SK-N-SH (cell line): ENCODE measurements around the gene RASSF9. TPM values are rescaled to one million over a fixed set of nuclear protein-coding genes. Genes with fewer than 3 reads are reported as not detected.

Experiments used
- CTCF ChIA-PET: fragments of 300-600, 350-600 bp; formaldehyde crosslinking; extraction: SDS; loops from one replicate; lab custom pipeline; 2021; lab: Yijun Ruan, JAX
- POLR2A ChIA-PET: fragments of 350-600 bp; sonication (Branson Sonifier 250); formaldehyde crosslinking; extraction: SDS; loops from one replicate; lab custom pipeline; 2020; ENCODE audit warnings: antibody characterized with exemption, inconsistent platforms; lab: Yijun Ruan, JAX
- DNase-seq: peaks from one replicate; pipeline ENCODE4 v3.0.0; 2012
- H2AFZ ChIP-seq: fragments of 200-600 bp; sonication (generic); 2 replicates; pipeline ENCODE4 v1.8.1; 2016; ENCODE audit warnings: antibody characterized with exemption, mild to moderate bottlenecking, low read depth
- H3F3A ChIP-seq: fragments of 200-600 bp; sonication (generic); replicated peaks from 2 replicates; pipeline ENCODE3; 2016; ENCODE audit warnings: antibody characterized with exemption, mild to moderate bottlenecking; ENCODE audit not compliant: insufficient read depth
- H3K27ac ChIP-seq, 2 experiments: fragments of 200-500 bp in 1 of 2; fragments of 200-600 bp in 1 of 2; sonication (Bioruptor generic) in 1 of 2; sonication (generic), shearing (Covaris generic) in 1 of 2; 2 replicates each; pipeline versions ENCODE4 v1.5.1 to v1.6.1; 2014 to 2016; ENCODE audit warnings: low read depth in 2 of 2, inconsistent platforms in 1 of 2, low read length in 1 of 2, mild to moderate bottlenecking in 1 of 2, mixed read lengths in 1 of 2
- H3K27me3 ChIP-seq: fragments of 200-600 bp; sonication (generic), shearing (Covaris generic); 2 replicates; pipeline ENCODE4 v1.6.1; 2016; ENCODE audit warnings: mixed run types; ENCODE audit not compliant: insufficient read depth
- H3K36me3 ChIP-seq, 2 experiments: fragments of 200-500 bp in 1 of 2; fragments of 200-600 bp in 1 of 2; sonication (Bioruptor generic) in 1 of 2; sonication (generic) in 1 of 2; replicated peaks in 1 of 2; 2 replicates each; pipeline versions ENCODE3 to v1.5.1; 2014 to 2016; ENCODE audit warnings: low read length in 1 of 2, mild to moderate bottlenecking in 1 of 2; ENCODE audit not compliant: insufficient read depth in 2 of 2, control insufficient read depth in 1 of 2
- H3K4me1 ChIP-seq, 2 experiments: fragments of 200-500 bp in 1 of 2; fragments of 200-600 bp in 1 of 2; sonication (Bioruptor generic) in 1 of 2; sonication (generic), shearing (Covaris generic) in 1 of 2; 2 replicates each; pipeline versions ENCODE4 v1.5.1 to v1.6.1; 2014 to 2016; ENCODE audit warnings: low read depth in 1 of 2, low read length in 1 of 2, mixed run types in 1 of 2; ENCODE audit not compliant: insufficient read depth in 2 of 2, control insufficient read depth in 1 of 2
- H3K4me2 ChIP-seq: fragments of 200-600 bp; sonication (generic), shearing (Covaris generic); 2 replicates; pipeline ENCODE4 v1.6.1; 2017; ENCODE audit warnings: mixed run types
- H3K4me3 ChIP-seq, 2 experiments: fragments of 200-500 bp in 1 of 2; fragments of 200-600 bp in 1 of 2; sonication (Bioruptor generic) in 1 of 2; sonication (generic), shearing (Covaris generic) in 1 of 2; 2 replicates each; pipeline versions ENCODE4 v1.5.1 to v1.8.1; 2014 to 2016; ENCODE audit warnings: low read depth in 2 of 2, inconsistent platforms in 1 of 2, low read length in 1 of 2, mild to moderate bottlenecking in 1 of 2, mixed read lengths in 1 of 2, moderate library complexity in 1 of 2
- H3K79me2 ChIP-seq: fragments of 200-600 bp; sonication (generic); 2 replicates; pipeline ENCODE4 v1.8.1; 2017; ENCODE audit warnings: mild to moderate bottlenecking; ENCODE audit not compliant: insufficient read depth
- H3K9ac ChIP-seq: fragments of 200-600 bp; sonication (generic); 2 replicates; pipeline ENCODE4 v1.6.1; 2017; ENCODE audit warnings: mixed run types
- H3K9me2 ChIP-seq: fragments of 200-600 bp; sonication (generic); 2 replicates; pipeline ENCODE4 v1.6.1; 2017; ENCODE audit warnings: mixed run types
- H3K9me3 ChIP-seq: fragments of 200-600 bp; sonication (generic); 2 replicates; pipeline ENCODE4 v1.6.1; 2017; ENCODE audit warnings: mixed run types, mild to moderate bottlenecking, moderate library complexity
- H4K20me1 ChIP-seq: fragments of 200-600 bp; sonication (generic); 2 replicates; pipeline ENCODE4 v1.6.1; 2017; ENCODE audit warnings: mild to moderate bottlenecking, mixed run types; ENCODE audit not compliant: insufficient read depth
- ELF1 ChIP-seq: IDR thresholded peaks from 2 replicates; pipeline ENCODE4 v1.4.0; 2012
- EP300 ChIP-seq, 2 experiments: IDR thresholded peaks; 2 replicates each; pipeline versions ENCODE4 v1.4.0 to v1.6.1; 2012; ENCODE audit warnings: borderline replicate concordance in 1 of 2, low read depth in 1 of 2, low read length in 1 of 2
- EZH2phosphoT487 ChIP-seq: fragments of 200-600 bp; sonication (generic); IDR thresholded peaks from 2 replicates; pipeline ENCODE4 v1.6.1; 2017; ENCODE audit warnings: low read depth, mixed run types, mild to moderate bottlenecking, antibody characterized with exemption, moderate library complexity, borderline replicate concordance
- FOXJ3 ChIP-seq: sonication (generic); formaldehyde crosslinking; IDR thresholded peaks from 2 replicates; pipeline ENCODE4 v1.5.1; 2020; ENCODE audit warnings: mild to moderate bottlenecking, missing genetic modification reagents
- FOXM1 ChIP-seq: IDR thresholded peaks from 2 replicates; pipeline ENCODE4 v1.4.0; 2012; ENCODE audit warnings: low read depth, mild to moderate bottlenecking
- RCOR1 ChIP-seq: fragments of 150-350 bp; IDR thresholded peaks from 2 replicates; pipeline ENCODE4 v1.6.1; 2017; ENCODE audit warnings: antibody characterized with exemption, low read length
- RFX5 ChIP-seq: IDR thresholded peaks from 2 replicates; pipeline ENCODE4 v1.6.1; 2012; ENCODE audit warnings: mild to moderate bottlenecking, improper control_type of control experiment, low read length
- SIN3A ChIP-seq: IDR thresholded peaks from 2 replicates; pipeline ENCODE4 v1.6.1; 2012; ENCODE audit warnings: low read depth, mild to moderate bottlenecking, low read length, moderate library complexity, borderline replicate concordance
- TAF1 ChIP-seq: IDR thresholded peaks from 2 replicates; pipeline ENCODE4 v1.6.1; 2012; ENCODE audit warnings: low read depth, mild to moderate bottlenecking, low read length, moderate library complexity, borderline replicate concordance
- TCF12 ChIP-seq: IDR thresholded peaks from 2 replicates; pipeline ENCODE4 v1.4.0; 2012
- YY1 ChIP-seq: IDR thresholded peaks from 2 replicates; pipeline ENCODE4 v1.4.0; 2012; ENCODE audit warnings: low read depth, mild to moderate bottlenecking
- WGBS: methylation state at CpG from one replicate; pipeline ENCODE4 v1.1.6; 2017; ENCODE audit warnings: low lambda C conversion rate; 5-methylcytosine and 5-hydroxymethylcytosine counted together
- polyA plus RNA-seq, 3 experiments: library from polyadenylated mRNA; depleted of rRNA; stranded (reverse); fragments of >200 nt; gene quantifications; 2 replicates each; pipeline ENCODE4 v1.2.3, GENCODE V29; 2012
- TF ChIP-seq, protein P1 (sequence below): IDR thresholded peaks from 2 replicates; pipeline ENCODE4 v1.4.0; 2012; ENCODE audit warnings: low read depth, borderline replicate concordance
- TF ChIP-seq, protein P2 (sequence below): fragments of 150-350 bp; IDR thresholded peaks from 2 replicates; pipeline ENCODE4 v1.6.1; 2016; ENCODE audit warnings: mild to moderate bottlenecking, low read depth, low read length
- TF ChIP-seq, protein P3 (sequence below): fragments of 150-350 bp; IDR thresholded peaks from 2 replicates; pipeline ENCODE4 v1.6.1; 2017; ENCODE audit warnings: antibody characterized with exemption, low read length, low read depth, borderline replicate concordance
- TF ChIP-seq, protein P4 (sequence below): IDR thresholded peaks from 2 replicates; pipeline ENCODE4; 2012
- TF ChIP-seq, protein P5 (sequence below): IDR thresholded peaks from 2 replicates; pipeline ENCODE4 v1.4.0; 2012; ENCODE audit warnings: low read depth

The RASSF9 gene
- polyA plus RNA-seq, 1 of the 3 experiments (the other 2 are of a cell fraction), result 0.21 TPM

DNA sequence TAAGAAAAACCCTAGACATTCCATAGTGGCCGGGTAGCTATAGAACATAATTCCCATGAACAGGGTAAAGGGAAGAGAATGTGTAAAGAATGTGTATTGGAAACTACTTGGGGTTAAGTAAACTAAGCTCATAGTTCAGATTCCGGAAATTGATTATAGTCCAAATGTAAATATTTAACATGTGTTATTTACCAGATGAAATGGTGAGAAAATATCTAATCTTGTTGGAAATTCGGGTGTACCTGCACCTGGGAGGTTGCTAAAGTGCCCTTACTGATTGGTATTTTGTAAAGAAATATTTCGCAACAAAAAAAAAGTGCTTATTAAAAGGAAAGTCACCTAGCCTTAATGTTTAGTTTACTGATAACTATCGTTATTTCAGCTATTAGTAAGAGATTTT lies 14.4 kb downstream of the RASSF9 start:
- no peak for DNase-seq
- POLR2A ChIA-PET, result no interaction called here
- Histone ChIP-seq H3K79me2 (no peaks in the 10 kb centered on the region), H2AFZ (0 out of 2 replicates have a peak overlapping the region, but pooled peaks have one; percentile 55), H3K4me1 (no peaks in the 10 kb centered on the region), H3K9ac (no peak overlapping the region), H3K9me2 (no peaks in the 10 kb centered on the region), H3K27ac (0 out of 4 replicates have a peak overlapping the region, but pooled peaks of 1 of the 2 experiments have one; percentile 20), H3K27me3 (no peaks in the 10 kb centered on the region), H3K4me3 (no peak overlapping the region), H3K4me2 (no peak overlapping the region), H4K20me1 (no peaks in the 10 kb centered on the region), H3K9me3 (no peaks in the 10 kb centered on the region), H3K36me3 (no peaks in the 10 kb centered on the region), H3F3A (peaks cover 15% of the 10 kb centered on the region)
- CTCF ChIA-PET, result interaction anchor here (2.6 kb wide), 1 partner anchor 45 kb away, joined by 11 read pairs; no protein-coding TSS in a partner anchor
- WGBS, result 57% methylated on average over 5 of the region's 5 CpGs
- TF ChIP-seq EP300 (IDR thresholded peaks at IDR 0.05; ENCODE audit: borderline replicate concordance in 1 of 2, low read depth in 1 of 2, low read length in 1 of 2), result no peak
- TF ChIP-seq YY1, result no peak
- no peak for TF ChIP-seq FOXJ3 (CRISPR knock-in tag)
- TF ChIP-seq RCOR1, result no peak
- no peak for TF ChIP-seq EZH2phosphoT487
- TF ChIP-seq, protein P1, sequence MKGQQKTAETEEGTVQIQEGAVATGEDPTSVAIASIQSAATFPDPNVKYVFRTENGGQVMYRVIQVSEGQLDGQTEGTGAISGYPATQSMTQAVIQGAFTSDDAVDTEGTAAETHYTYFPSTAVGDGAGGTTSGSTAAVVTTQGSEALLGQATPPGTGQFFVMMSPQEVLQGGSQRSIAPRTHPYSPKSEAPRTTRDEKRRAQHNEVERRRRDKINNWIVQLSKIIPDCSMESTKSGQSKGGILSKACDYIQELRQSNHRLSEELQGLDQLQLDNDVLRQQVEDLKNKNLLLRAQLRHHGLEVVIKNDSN, result no peak
- TF ChIP-seq, protein P2, sequence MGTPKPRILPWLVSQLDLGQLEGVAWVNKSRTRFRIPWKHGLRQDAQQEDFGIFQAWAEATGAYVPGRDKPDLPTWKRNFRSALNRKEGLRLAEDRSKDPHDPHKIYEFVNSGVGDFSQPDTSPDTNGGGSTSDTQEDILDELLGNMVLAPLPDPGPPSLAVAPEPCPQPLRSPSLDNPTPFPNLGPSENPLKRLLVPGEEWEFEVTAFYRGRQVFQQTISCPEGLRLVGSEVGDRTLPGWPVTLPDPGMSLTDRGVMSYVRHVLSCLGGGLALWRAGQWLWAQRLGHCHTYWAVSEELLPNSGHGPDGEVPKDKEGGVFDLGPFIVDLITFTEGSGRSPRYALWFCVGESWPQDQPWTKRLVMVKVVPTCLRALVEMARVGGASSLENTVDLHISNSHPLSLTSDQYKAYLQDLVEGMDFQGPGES, result no peak
- no peak for TF ChIP-seq TCF12
- TF ChIP-seq, protein P3, sequence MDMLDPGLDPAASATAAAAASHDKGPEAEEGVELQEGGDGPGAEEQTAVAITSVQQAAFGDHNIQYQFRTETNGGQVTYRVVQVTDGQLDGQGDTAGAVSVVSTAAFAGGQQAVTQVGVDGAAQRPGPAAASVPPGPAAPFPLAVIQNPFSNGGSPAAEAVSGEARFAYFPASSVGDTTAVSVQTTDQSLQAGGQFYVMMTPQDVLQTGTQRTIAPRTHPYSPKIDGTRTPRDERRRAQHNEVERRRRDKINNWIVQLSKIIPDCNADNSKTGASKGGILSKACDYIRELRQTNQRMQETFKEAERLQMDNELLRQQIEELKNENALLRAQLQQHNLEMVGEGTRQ, result no peak
- no peak for TF ChIP-seq FOXM1
- TF ChIP-seq SIN3A, result no peak
- TF ChIP-seq TAF1, result no peak
- TF ChIP-seq ELF1, result no peak
- TF ChIP-seq RFX5, result no peak
- TF ChIP-seq, protein P4, sequence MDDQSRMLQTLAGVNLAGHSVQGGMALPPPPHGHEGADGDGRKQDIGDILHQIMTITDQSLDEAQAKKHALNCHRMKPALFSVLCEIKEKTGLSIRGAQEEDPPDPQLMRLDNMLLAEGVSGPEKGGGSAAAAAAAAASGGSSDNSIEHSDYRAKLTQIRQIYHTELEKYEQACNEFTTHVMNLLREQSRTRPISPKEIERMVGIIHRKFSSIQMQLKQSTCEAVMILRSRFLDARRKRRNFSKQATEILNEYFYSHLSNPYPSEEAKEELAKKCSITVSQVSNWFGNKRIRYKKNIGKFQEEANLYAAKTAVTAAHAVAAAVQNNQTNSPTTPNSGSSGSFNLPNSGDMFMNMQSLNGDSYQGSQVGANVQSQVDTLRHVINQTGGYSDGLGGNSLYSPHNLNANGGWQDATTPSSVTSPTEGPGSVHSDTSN, result no peak
- TF ChIP-seq, protein P5, sequence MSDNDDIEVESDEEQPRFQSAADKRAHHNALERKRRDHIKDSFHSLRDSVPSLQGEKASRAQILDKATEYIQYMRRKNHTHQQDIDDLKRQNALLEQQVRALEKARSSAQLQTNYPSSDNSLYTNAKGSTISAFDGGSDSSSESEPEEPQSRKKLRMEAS, result no peak
